Esophagus muscularis mucosa (tissue), 4 donors: Measurements from ENCODE around the gene MACC1. TPM values are rescaled to one million over a fixed set of nuclear protein-coding genes. Genes with fewer than 3 reads are reported as not detected.

Experiments used
- DNase-seq: peaks from one replicate; pipeline ENCODE4 v3.0.0-alpha.2; 2017; ENCODE audit errors: extremely low spot score
- H3K27ac ChIP-seq, 4 donors: fragments of 200-600 bp; sonication (generic); replicated peaks in 1 of 4; 1 replicate in 3 of 4; 2 replicates in 1 of 4; pipeline ENCODE4 v1.5.1; 2016 to 2019; ENCODE audit warnings: mild to moderate bottlenecking in 1 of 4
- H3K27me3 ChIP-seq, 4 donors: fragments of 200-600 bp; sonication (generic); one replicate each; pipeline versions ENCODE4 v1.5.1 to v1.6.0; 2016 to 2019
- H3K36me3 ChIP-seq, 4 donors: fragments of 200-600 bp; sonication (generic); one replicate each; pipeline ENCODE4 v1.5.1; 2016 to 2019
- H3K4me1 ChIP-seq, 4 donors: fragments of 200-600 bp; sonication (generic); one replicate each; pipeline ENCODE4 v1.5.1; 2016 to 2019
- H3K4me3 ChIP-seq, 4 donors: fragments of 200-600 bp; sonication (generic); 1 replicate in 2 of 4; 2 replicates in 2 of 4; pipeline ENCODE4 v1.5.1; 2016 to 2019; ENCODE audit warnings: mild to moderate bottlenecking in 4 of 4, moderate library complexity in 1 of 4
- H3K9me3 ChIP-seq, 4 donors: fragments of 200-600 bp; sonication (generic); 1 replicate in 3 of 4; 2 replicates in 1 of 4; pipeline ENCODE4 v1.5.1; 2016 to 2019
- CTCF ChIP-seq, 3 experiments: fragments of 200-600 bp in 2 of 3; fragments of 450-650 bp in 1 of 3; sonication (generic) in 2 of 3; IDR thresholded peaks; one replicate each; pipeline ENCODE4 v1.5.1; 2017 to 2019; ENCODE audit warnings: antibody characterized with exemption in 3 of 3, mild to moderate bottlenecking in 2 of 3, moderate library complexity in 1 of 3
- EP300 ChIP-seq: sonication (generic); formaldehyde crosslinking; IDR thresholded peaks from one replicate; pipeline ENCODE4 v1.6.1; 2017; ENCODE audit warnings: antibody characterized with exemption
- POLR2A ChIP-seq: fragments of 450-650 bp; IDR thresholded peaks from one replicate; pipeline ENCODE4 v1.6.1; 2017; ENCODE audit warnings: antibody characterized with exemption, moderate library complexity, mild to moderate bottlenecking, low read depth
- POLR2AphosphoS5 ChIP-seq, 2 donors: sonication (generic); formaldehyde crosslinking; IDR thresholded peaks; one replicate each; pipeline ENCODE4 v1.6.1; 2017; ENCODE audit warnings: antibody characterized with exemption in 2 of 2
- WGBS: methylation state at CpG from one replicate; pipeline ENCODE4 v1.1.5; 2018; 5-methylcytosine and 5-hydroxymethylcytosine counted together
- intact Hi-C: fragments of 100-400 bp; cut with DNase I; formaldehyde crosslinking; loops from one replicate; pipeline ENCODE4 v1.15.1; 2023
- total RNA-seq, 4 donors: library from RNA; depleted of rRNA; stranded (reverse); fragments of >200 nt; gene quantifications; one replicate each; pipeline versions ENCODE4 v1.1.0 to v1.2.1, GENCODE V29; 2016

Gene MACC1
- total RNA-seq, 4 donors from 2014 or later = under 0.01 to 0.17 (median 0.15) TPM

GRCh38 chr7:20225384-20225783, 8.2 kb upstream of the MACC1 start:
- TF ChIP-seq POLR2A (no peak), CTCF (IDR thresholded peaks at IDR 0.05) (no peak), EP300 (no peak), POLR2AphosphoS5 (IDR thresholded peaks at IDR 0.05) (no peak)
- DNase-seq = no peak
- H3K4me3 ChIP-seq = no peak overlapping the region
- H3K27ac ChIP-seq = no peak overlapping the region
- H3K9me3 ChIP-seq = no peaks in the 10 kb centered on the region
- WGBS = 83% methylated on average over 2 of the region's 2 CpGs
- no peaks in the 10 kb centered on the region for H3K27me3 ChIP-seq
- H3K36me3 ChIP-seq = no peaks in the 10 kb centered on the region
- intact Hi-C loops = no loop called here
- peaks cover 0 to 6% (median 0%) of the 10 kb centered on the region in 4 donors for H3K4me1 ChIP-seq

- intact Hi-C loops = no loop called here
- peaks cover 0 to 6% (median 0%) of the 10 kb centered on the region in 4 donors for H3K4me1 ChIP-seq
- H3K27ac ChIP-seq = no peak overlapping the region
- no peak overlapping the region for H3K4me3 ChIP-seq
- no peaks in the 10 kb centered on the region for H3K9me3 ChIP-seq
- no peak for DNase-seq
- no peak for TF ChIP-seq POLR2AphosphoS5 (IDR thresholded peaks at IDR 0.05)
- no peak for TF ChIP-seq CTCF (IDR thresholded peaks at IDR 0.05)
- TF ChIP-seq POLR2A = no peak
- no peak for TF ChIP-seq EP300
- H3K27me3 ChIP-seq = no peaks in the 10 kb centered on the region
- no peaks in the 10 kb centered on the region for H3K36me3 ChIP-seq
Measured at GRCh38 chr7:20224025-20224424, 6.8 kb upstream of the MACC1 start.

- 92% methylated on average over 5 of the region's 5 CpGs for WGBS
- Histone ChIP-seq H3K4me1 (peaks cover 0 to 6% (median 0%) of the 10 kb centered on the region in 4 donors), H3K36me3 (no peaks in the 10 kb centered on the region), H3K27me3 (no peaks in the 10 kb centered on the region), H3K9me3 (no peaks in the 10 kb centered on the region), H3K4me3 (no peak overlapping the region), H3K27ac (no peak overlapping the region)
- no peak for DNase-seq
- intact Hi-C loops = no loop called here
- no peak for TF ChIP-seq POLR2A
- no peak for TF ChIP-seq EP300
- no peak for TF ChIP-seq CTCF (IDR thresholded peaks at IDR 0.05)
- TF ChIP-seq POLR2AphosphoS5 (IDR thresholded peaks at IDR 0.05) = no peak
Measured at GRCh38 chr7:20223356-20223755, 6.2 kb upstream of the MACC1 start.

- no peak for DNase-seq
- Histone ChIP-seq H3K9me3 (no peaks in the 10 kb centered on the region), H3K27me3 (no peaks in the 10 kb centered on the region), H3K27ac (no peak overlapping the region), H3K4me3 (no peak overlapping the region), H3K4me1 (peaks cover 0 to 6% (median 0%) of the 10 kb centered on the region in 4 donors), H3K36me3 (no peaks in the 10 kb centered on the region)
- intact Hi-C loops = no loop called here
- no peak for TF ChIP-seq POLR2AphosphoS5 (IDR thresholded peaks at IDR 0.05)
- TF ChIP-seq POLR2A = no peak
- no peak for TF ChIP-seq CTCF (IDR thresholded peaks at IDR 0.05)
- no peak for TF ChIP-seq EP300
- WGBS = 84% methylated on average over 7 of the region's 7 CpGs
Measured at GRCh38 chr7:20222219-20222828, 5.1 kb upstream of the MACC1 start.
